Fibroblast of lung (primary cell): ENCODE results near the gene DNMT3L. TPM values are rescaled to one million over a fixed set of nuclear protein-coding genes. Genes with fewer than 3 reads are reported as not detected.
A peak's percentile ranks its signal among the peaks of the same experiment; 100 is the strongest.

Source experiments
- DNase-seq, 2 donors: peaks; one replicate each; pipeline versions ENCODE4 v3.0.0 to v3.0.0-alpha.2; 2010; ENCODE audit warnings: low read depth in 2 of 2
- H2AFZ ChIP-seq: 2 replicates; pipeline ENCODE4 v1.5.1; 2012; ENCODE audit warnings: low read length, control low read depth, inconsistent platforms
- H3K27ac ChIP-seq: 2 replicates; pipeline ENCODE4 v1.5.1; 2011; ENCODE audit warnings: low read length, control low read depth; ENCODE audit not compliant: insufficient read depth
- H3K27me3 ChIP-seq: 2 replicates; pipeline ENCODE4 v1.5.1; 2011; ENCODE audit warnings: mild to moderate bottlenecking, low read length; ENCODE audit not compliant: control insufficient read depth, insufficient read depth
- H3K36me3 ChIP-seq: 2 replicates; pipeline ENCODE4 v1.5.1; 2011; ENCODE audit warnings: low read length; ENCODE audit not compliant: control insufficient read depth, insufficient read depth
- H3K4me1 ChIP-seq: 2 replicates; pipeline ENCODE4 v1.5.1; 2011; ENCODE audit warnings: low read length; ENCODE audit not compliant: control insufficient read depth, insufficient read depth; ENCODE audit errors: extremely low read depth
- H3K4me2 ChIP-seq: 2 replicates; pipeline ENCODE4 v1.5.1; 2011; ENCODE audit warnings: low read length, control low read depth; ENCODE audit not compliant: insufficient read depth; ENCODE audit errors: extremely low read depth
- H3K4me3 ChIP-seq, 4 experiments: fragments of 200-600 bp in 1 of 4; sonication (generic) in 1 of 4; replicated peaks in 1 of 4; 2 replicates each; pipeline ENCODE4 v1.5.1; 2011 to 2016; ENCODE audit warnings: low read length in 4 of 4, low read depth in 3 of 4, mild to moderate bottlenecking in 3 of 4, control low read depth in 2 of 4, inconsistent platforms in 1 of 4, mixed read lengths in 1 of 4; ENCODE audit not compliant: insufficient read depth in 1 of 4; ENCODE audit errors: control extremely low read depth in 1 of 4
- H3K79me2 ChIP-seq: 2 replicates; pipeline ENCODE4 v1.5.1; 2012; ENCODE audit warnings: mild to moderate bottlenecking, low read length, inconsistent platforms; ENCODE audit not compliant: control insufficient read depth, insufficient read depth
- H3K9ac ChIP-seq: 2 replicates; pipeline ENCODE4 v1.5.1; 2011; ENCODE audit warnings: mild to moderate bottlenecking, low read length, control low read depth; ENCODE audit not compliant: insufficient read depth
- H3K9me3 ChIP-seq: 2 replicates; pipeline ENCODE4 v1.5.1; 2012; ENCODE audit warnings: low read depth, low read length; ENCODE audit not compliant: control insufficient read depth, insufficient read depth
- H4K20me1 ChIP-seq: 2 replicates; pipeline ENCODE4 v1.5.1; 2011; ENCODE audit warnings: low read length; ENCODE audit not compliant: control insufficient read depth, insufficient read depth; ENCODE audit errors: extremely low read depth
- CTCF ChIP-seq, 2 donors: IDR thresholded peaks in 1 of 2; conservative IDR thresholded peaks in 1 of 2; 1 replicate in 1 of 2; 2 replicates in 1 of 2; pipeline ENCODE4 v1.5.1; 2011 to 2012; ENCODE audit warnings: low read length in 2 of 2, control low read depth in 1 of 2, inconsistent platforms in 1 of 2, low read depth in 1 of 2, mild to moderate bottlenecking in 1 of 2
- EZH2 ChIP-seq: IDR thresholded peaks from 2 replicates; pipeline ENCODE4 v1.5.1; 2012; ENCODE audit warnings: low read length, control low read depth, mild to moderate bottlenecking; ENCODE audit errors: missing control alignments
- polyA plus RNA-seq, 2 donors: library from polyadenylated mRNA; depleted of rRNA in 1 of 2; stranded (reverse) in 1 of 2; unstranded in 1 of 2; fragments of >200 nt; gene quantifications; 2 replicates each; pipeline ENCODE4 v1.2.1, GENCODE V29; 2011 to 2012; ENCODE audit warnings: missing spikeins in 1 of 2
- total RNA-seq: library from RNA; depleted of rRNA; stranded (reverse); fragments of >200 nt; gene quantifications from 2 replicates; pipeline ENCODE4 v1.2.1, GENCODE V29; 2014

DNMT3L gene
- total and polyA plus RNA-seq, 2 donors (not counting 1 experiment from before 2014, with no cell fraction given) = not detected

GRCh38 chr21:44295646-44296045 is 33.9 kb upstream of the DNMT3L start:
- no peaks in the 10 kb centered on the region for H3K36me3 ChIP-seq
- H2AFZ ChIP-seq = no peak overlapping the region
- H3K79me2 ChIP-seq = peaks cover 2% of the 10 kb centered on the region
- H3K27me3 ChIP-seq = no peaks in the 10 kb centered on the region
- H3K9ac ChIP-seq = no peak overlapping the region
- H3K4me1 ChIP-seq = peaks cover 2% of the 10 kb centered on the region
- no peak overlapping the region for H3K4me3 ChIP-seq
- H3K4me2 ChIP-seq = no peak overlapping the region
- TF ChIP-seq CTCF (conservative IDR thresholded peaks at IDR 0.05 in 1 of 2, IDR thresholded peaks at IDR 0.05 in 1 of 2; ENCODE audit: low read depth in 1 of 2, low read length in 2 of 2) (no peak), EZH2 (no peak)
- no peak for DNase-seq
- H3K9me3 ChIP-seq = no peaks in the 10 kb centered on the region
- H3K27ac ChIP-seq = no peak overlapping the region
- no peaks in the 10 kb centered on the region for H4K20me1 ChIP-seq

- Histone ChIP-seq H4K20me1 (no peaks in the 10 kb centered on the region), H3K9me3 (no peaks in the 10 kb centered on the region), H3K79me2 (no peaks in the 10 kb centered on the region), H2AFZ (no peak overlapping the region), H3K4me3 (no peak overlapping the region), H3K4me2 (no peak overlapping the region), H3K27me3 (no peaks in the 10 kb centered on the region), H3K27ac (no peak overlapping the region), H3K4me1 (peaks cover 2% of the 10 kb centered on the region), H3K9ac (no peak overlapping the region), H3K36me3 (no peaks in the 10 kb centered on the region)
- TF ChIP-seq EZH2 (no peak), CTCF (conservative IDR thresholded peaks at IDR 0.05 in 1 of 2, IDR thresholded peaks at IDR 0.05 in 1 of 2; ENCODE audit: low read depth in 1 of 2, low read length in 2 of 2) (no peak)
- no peak for DNase-seq
These were observed 33.5 kb upstream of the DNMT3L start for GRCh38 chr21:44295163-44295573.

- H3K4me2 ChIP-seq = no peak overlapping the region
- TF ChIP-seq CTCF (conservative IDR thresholded peaks at IDR 0.05 in 1 of 2, IDR thresholded peaks at IDR 0.05 in 1 of 2; ENCODE audit: low read depth in 1 of 2, low read length in 2 of 2) (no peak), EZH2 (no peak)
- DNase-seq = peak in 1 of 2 donors; percentile 53
- no peaks in the 10 kb centered on the region for H3K36me3 ChIP-seq
- no peak overlapping the region for H3K27ac ChIP-seq
- H3K9ac ChIP-seq = no peak overlapping the region
- H3K9me3 ChIP-seq = no peaks in the 10 kb centered on the region
- H3K27me3 ChIP-seq = no peaks in the 10 kb centered on the region
- no peaks in the 10 kb centered on the region for H4K20me1 ChIP-seq
- H3K4me3 ChIP-seq = no peak overlapping the region
- H2AFZ ChIP-seq = no peak overlapping the region
- peaks cover 2% of the 10 kb centered on the region for H3K4me1 ChIP-seq
- no peaks in the 10 kb centered on the region for H3K79me2 ChIP-seq
These were observed 32.9 kb upstream of the DNMT3L start for GRCh38 chr21:44294391-44295162.
